ENCODE data around the gene PDK3. TPM values are rescaled to one million over a fixed set of nuclear protein-coding genes. Genes with fewer than 3 reads are reported as not detected.

PDK3 gene
- total RNA-seq, 1 experiment from 2014 or later = 47.3 TPM

- no peaks in the 10 kb centered on the region for H4K20me1 ChIP-seq (ENCODE audit: control insufficient read depth, insufficient read depth, insufficient read length)
- no CpG with 5 or more reads among the region's 4 CpGs for WGBS (ENCODE audit: extremely low coverage, insufficient read length, low lambda C conversion rate)
- no peaks in the 10 kb centered on the region for H3K4me1 ChIP-seq (ENCODE audit: insufficient read depth, low read length)
- Mint-ChIP-seq H3K27me3 (ENCODE audit: low read depth) (peaks cover 2% of the 10 kb centered on the region; the same call in 1 of the 2 replicates), H3K36me3 (ENCODE audit: insufficient read depth in 1 of 3, low read depth in 3 of 3) (peaks cover 4 to 18% (median 11%) of the 10 kb centered on the region in 3 experiments), H3K4me3 (no peak overlapping the region), H3K9me3 (peaks cover 5 to 7% of the 10 kb centered on the region in 2 experiments; a peak in 4 of 5 replicates), H3K4me1 (peaks cover 0 to 2% of the 10 kb centered on the region in 2 experiments; a peak in 1 of 4 replicates), H3K27ac (no peak overlapping the region; a peak in 1 of 7 replicates)
- H4K8ac ChIP-seq (replicated peaks; ENCODE audit: insufficient read length, low read depth, low read length) = no peak overlapping the region
- H3K56ac ChIP-seq (ENCODE audit: insufficient read length, low read depth, low read length) = no peak overlapping the region
- H3K4ac ChIP-seq (ENCODE audit: low read depth, low read length) = no peak overlapping the region
- no peak overlapping the region for H2BK5ac ChIP-seq (ENCODE audit: insufficient read length, low read length)
- no peak overlapping the region for H2AK5ac ChIP-seq (ENCODE audit: insufficient read length, low read length)
- no peak overlapping the region for H3K14ac ChIP-seq (ENCODE audit: insufficient read depth, low read length)
- H3K79me1 ChIP-seq (ENCODE audit: insufficient read depth, low read depth, low read length, poor library complexity, severe bottlenecking) = no peaks in the 10 kb centered on the region
- no peak overlapping the region for H3K23ac ChIP-seq (ENCODE audit: insufficient read length, low read depth, low read length)
- TF ChIP-seq CTCF (conservative IDR thresholded peaks at IDR 0.05) = no peak
- no peak overlapping the region for H4K91ac ChIP-seq (ENCODE audit: insufficient read length, low read depth, low read length)
- DNase-seq = no peak
- no peak overlapping the region for H2BK12ac ChIP-seq (ENCODE audit: insufficient read length, low read depth, low read length)
- no peaks in the 10 kb centered on the region for H3K23me2 ChIP-seq (ENCODE audit: insufficient read length, low read depth, low read length, poor library complexity, severe bottlenecking)
- H3K18ac ChIP-seq (ENCODE audit: insufficient read length, low read depth, low read length) = no peak overlapping the region
- H2BK15ac ChIP-seq (ENCODE audit: low read depth, low read length) = no peak overlapping the region
- H4K5ac ChIP-seq (ENCODE audit: insufficient read length, low read depth, low read length) = no peak overlapping the region
- no peak overlapping the region for H3K4me2 ChIP-seq (ENCODE audit: insufficient read depth, insufficient read length, low read length)
- H3T11ph ChIP-seq (ENCODE audit: low read length) = no peak overlapping the region
- no peaks in the 10 kb centered on the region; the same call in 1 of the 2 replicates for H3K79me2 ChIP-seq (ENCODE audit: insufficient read depth, low read length)
- no peaks in the 10 kb centered on the region for H3K9me3 ChIP-seq (ENCODE audit: control insufficient read depth, low read depth, low read length)
- H2BK20ac ChIP-seq (ENCODE audit: low read depth, low read length, poor library complexity, severe bottlenecking) = no peak overlapping the region
- H3K27me3 ChIP-seq (ENCODE audit: insufficient read depth, low read length) = no peaks in the 10 kb centered on the region
- no peak overlapping the region for H2BK120ac ChIP-seq (ENCODE audit: low read depth, low read length, poor library complexity, severe bottlenecking)
- H2AFZ ChIP-seq (ENCODE audit: low read length) = no peak overlapping the region
- no peak overlapping the region for H3K9ac ChIP-seq (ENCODE audit: extremely low read depth, insufficient read length, low read length)
- no peak overlapping the region for H3K27ac ChIP-seq (ENCODE audit: insufficient read length, low read depth, low read length)
Measured at GRCh38 chrX:24443918-24444317, 21.2 kb upstream of the PDK3 start.

Measured in H9 (cell line).